HG03097 (cell line): ENCODE measurements around the gene TSPAN17.
A peak's percentile ranks its signal among the peaks of the same experiment; 100 is the strongest.

Source experiments
- ATAC-seq: cut with Tn5 transposase; IDR thresholded peaks from one replicate; pipeline ENCODE4 v1.9.1; 2021; ENCODE audit not compliant: unreplicated experiment, low FRiP score

Gene TSPAN17

GRCh38 chr5:176639981-176640380, 7.3 kb upstream of the TSPAN17 start:
- ATAC-seq: no peak

- no peak for ATAC-seq
Measured at GRCh38 chr5:176640616-176641015, 6.7 kb upstream of the TSPAN17 start.

GRCh38 chr5:176642675-176643490, 4.4 kb upstream of the TSPAN17 start:
- no peak for ATAC-seq

GRCh38 chr5:176643491-176644219, 3.6 kb upstream of the TSPAN17 start:
- ATAC-seq: no peak

GRCh38 chr5:176644294-176644693, 3.0 kb upstream of the TSPAN17 start:
- ATAC-seq: no peak

- no peak for ATAC-seq
Measured at GRCh38 chr5:176644878-176645670, 2.2 kb upstream of the TSPAN17 start.

GRCh38 chr5:176646049-176646706, 1.1 kb upstream of the TSPAN17 start:
- ATAC-seq: no peak

GRCh38 chr5:176646707-176647029, 616 bp upstream of the TSPAN17 start:
- no peak for ATAC-seq

GRCh38 chr5:176647843-176648473, 674 bp downstream of the TSPAN17 start:
- no peak for ATAC-seq

GRCh38 chr5:176648474-176649194, 1.4 kb downstream of the TSPAN17 start:
- no peak for ATAC-seq

- no peak for ATAC-seq
Measured at GRCh38 chr5:176650354-176650884, 3.1 kb downstream of the TSPAN17 start.

- ATAC-seq: no peak
Measured at GRCh38 chr5:176651472-176651980, 4.2 kb downstream of the TSPAN17 start.

- no peak for ATAC-seq
Measured at GRCh38 chr5:176652136-176652535, 4.9 kb downstream of the TSPAN17 start.

- no peak for ATAC-seq
Measured at GRCh38 chr5:176653401-176654385, 6.4 kb downstream of the TSPAN17 start.

GRCh38 chr5:176654856-176655255, 7.6 kb downstream of the TSPAN17 start:
- ATAC-seq: no peak

- ATAC-seq: no peak
Measured at GRCh38 chr5:176656467-176656990, 9.2 kb downstream of the TSPAN17 start.

GRCh38 chr5:176658007-176658599, 10.8 kb downstream of the TSPAN17 start:
- ATAC-seq: peak; percentile 43
